ENCODE results near the gene SDHB.

Gene SDHB

DNA sequence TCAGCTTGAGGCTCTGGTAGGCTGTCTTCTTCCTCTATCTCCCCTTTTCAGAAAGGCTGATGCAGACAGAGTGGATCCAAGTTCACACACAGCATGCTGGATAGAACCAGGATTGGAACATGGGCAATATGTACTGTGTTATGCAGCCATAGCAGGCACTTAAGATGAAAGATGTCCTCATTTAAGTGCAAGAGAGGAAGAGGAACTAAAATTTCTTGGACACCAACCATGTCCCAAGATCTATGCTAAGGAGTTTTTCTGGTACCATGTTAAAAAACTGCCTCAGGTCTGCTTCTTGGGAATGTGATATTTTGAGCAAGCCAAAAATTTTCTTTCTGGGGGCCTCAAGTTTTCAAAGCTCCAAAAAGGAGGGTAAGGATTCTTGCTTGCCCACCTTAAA, 1.2 kb downstream of the SDHB start:
- H3K4me3 ChIP-seq (ENCODE audit: low read length, poor library complexity, severe bottlenecking) = peak overlapping the region; percentile 96
- peaks cover 44% of the 10 kb centered on the region for H3K79me2 ChIP-seq (ENCODE audit: insufficient read depth, low read length)
- H3K9ac ChIP-seq (ENCODE audit: low read depth, low read length, poor library complexity, severe bottlenecking) = peak overlapping the region; percentile 84

GRCh38 chr1:17052038-17052437, 1.8 kb downstream of the SDHB start:
- H3K79me2 ChIP-seq (ENCODE audit: insufficient read depth, low read length) = peaks cover 44% of the 10 kb centered on the region
- H3K27me3 ChIP-seq (ENCODE audit: insufficient read depth, low read length, poor library complexity, severe bottlenecking) = no peaks in the 10 kb centered on the region
- peaks cover 5% of the 10 kb centered on the region; the same call in 1 of the 2 replicates for H3K36me3 ChIP-seq (ENCODE audit: insufficient read depth, low read length)
- no peaks in the 10 kb centered on the region for H3K9me2 ChIP-seq (replicated peaks; ENCODE audit: low read depth, low read length)
- peaks cover 12% of the 10 kb centered on the region for H3K4me1 ChIP-seq (ENCODE audit: insufficient read depth, low read length, poor library complexity, severe bottlenecking)
- TF ChIP-seq EZH2phosphoT487 (IDR thresholded peaks at IDR 0.05; ENCODE audit: borderline replicate concordance) (no peak), CTCF (conservative IDR thresholded peaks at IDR 0.05; ENCODE audit: low read length) (no peak)
- H3K9me3 ChIP-seq (ENCODE audit: insufficient read depth, low read depth, low read length) = no peaks in the 10 kb centered on the region
- no peak overlapping the region for H2AFZ ChIP-seq (ENCODE audit: low read length)
- H3K4me2 ChIP-seq (ENCODE audit: low read depth, low read length, poor library complexity, severe bottlenecking) = peak overlapping the region; percentile 94
- no peaks in the 10 kb centered on the region for H3F3A ChIP-seq (ENCODE audit: low read depth)
- peak overlapping the region; percentile 84 for H3K9ac ChIP-seq (ENCODE audit: low read depth, low read length, poor library complexity, severe bottlenecking)
- no peaks in the 10 kb centered on the region for H4K20me1 ChIP-seq (ENCODE audit: insufficient read depth, low read length, poor library complexity, severe bottlenecking)
- peak overlapping the region; percentile 96 for H3K4me3 ChIP-seq (ENCODE audit: low read length, poor library complexity, severe bottlenecking)

More for the DNA sequence above, 1.2 kb downstream of the SDHB start:
- Histone ChIP-seq H4K20me1 (ENCODE audit: insufficient read depth, low read length, poor library complexity, severe bottlenecking) (no peaks in the 10 kb centered on the region), H3K9me2 (replicated peaks; ENCODE audit: low read depth, low read length) (no peaks in the 10 kb centered on the region), H3K36me3 (ENCODE audit: insufficient read depth, low read length) (peaks cover 5% of the 10 kb centered on the region; the same call in 1 of the 2 replicates), H3F3A (ENCODE audit: low read depth) (no peaks in the 10 kb centered on the region), H3K4me1 (ENCODE audit: insufficient read depth, low read length, poor library complexity, severe bottlenecking) (peaks cover 12% of the 10 kb centered on the region), H3K4me2 (ENCODE audit: low read depth, low read length, poor library complexity, severe bottlenecking) (peak overlapping the region; percentile 94), H2AFZ (ENCODE audit: low read length) (no peak overlapping the region), H3K9me3 (ENCODE audit: insufficient read depth, low read depth, low read length) (no peaks in the 10 kb centered on the region), H3K27me3 (ENCODE audit: insufficient read depth, low read length, poor library complexity, severe bottlenecking) (no peaks in the 10 kb centered on the region)
- TF ChIP-seq EZH2phosphoT487 (IDR thresholded peaks at IDR 0.05; ENCODE audit: borderline replicate concordance) = no peak

- Histone ChIP-seq H3K79me2 (ENCODE audit: insufficient read depth, low read length) (peaks cover 35% of the 10 kb centered on the region), H3K27me3 (ENCODE audit: insufficient read depth, low read length, poor library complexity, severe bottlenecking) (no peaks in the 10 kb centered on the region), H3K9me2 (replicated peaks; ENCODE audit: low read depth, low read length) (no peaks in the 10 kb centered on the region)
These were observed 5.9 kb downstream of the SDHB start for GRCh38 chr1:17047924-17048323.

More at GRCh38 chr1:17047924-17048323, 5.9 kb downstream of the SDHB start:
- Histone ChIP-seq H3K9ac (ENCODE audit: low read depth, low read length, poor library complexity, severe bottlenecking) (no peak overlapping the region), H4K20me1 (ENCODE audit: insufficient read depth, low read length, poor library complexity, severe bottlenecking) (no peaks in the 10 kb centered on the region), H2AFZ (ENCODE audit: low read length) (no peak overlapping the region), H3K4me2 (ENCODE audit: low read depth, low read length, poor library complexity, severe bottlenecking) (no peak overlapping the region), H3K9me3 (ENCODE audit: insufficient read depth, low read depth, low read length) (no peaks in the 10 kb centered on the region), H3K4me3 (ENCODE audit: low read length, poor library complexity, severe bottlenecking) (no peak overlapping the region), H3K36me3 (ENCODE audit: insufficient read depth, low read length) (peaks cover 27% of the 10 kb centered on the region; the same call in 1 of the 2 replicates), H3K4me1 (ENCODE audit: insufficient read depth, low read length, poor library complexity, severe bottlenecking) (peaks cover 14% of the 10 kb centered on the region), H3F3A (ENCODE audit: low read depth) (no peaks in the 10 kb centered on the region)
- TF ChIP-seq EZH2phosphoT487 (IDR thresholded peaks at IDR 0.05; ENCODE audit: borderline replicate concordance) (no peak), CTCF (conservative IDR thresholded peaks at IDR 0.05; ENCODE audit: low read length) (no peak)
